ENCODE measurements around the gene TMEM45A.

DNA sequence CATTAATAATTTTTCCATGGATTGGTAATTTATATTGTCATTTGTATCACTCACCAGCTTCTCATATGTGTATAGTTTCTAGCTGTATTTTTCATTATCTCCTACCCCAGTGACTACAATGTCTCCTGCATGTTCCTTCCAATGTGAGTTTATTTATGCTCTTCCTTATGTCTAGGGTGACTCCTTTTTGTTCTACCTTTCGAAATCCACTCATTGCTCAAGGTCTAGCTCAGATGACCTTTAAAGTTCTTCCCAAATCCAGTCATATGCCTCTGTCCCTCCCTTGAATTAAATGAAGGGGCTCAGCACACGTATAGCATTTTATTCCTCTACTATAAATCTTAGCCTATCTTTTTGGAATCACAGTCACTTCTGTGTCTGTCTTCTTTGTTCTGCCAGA is 53.0 kb downstream of the TMEM45A start:
- TF ChIP-seq POLR2A (IDR thresholded peaks at IDR 0.05; ENCODE audit: low read depth, low read length) (no peak), FOS (IDR thresholded peaks at IDR 0.05; ENCODE audit: borderline replicate concordance, insufficient read depth, low read length) (no peak)
- TF ChIP-seq, protein P1, sequence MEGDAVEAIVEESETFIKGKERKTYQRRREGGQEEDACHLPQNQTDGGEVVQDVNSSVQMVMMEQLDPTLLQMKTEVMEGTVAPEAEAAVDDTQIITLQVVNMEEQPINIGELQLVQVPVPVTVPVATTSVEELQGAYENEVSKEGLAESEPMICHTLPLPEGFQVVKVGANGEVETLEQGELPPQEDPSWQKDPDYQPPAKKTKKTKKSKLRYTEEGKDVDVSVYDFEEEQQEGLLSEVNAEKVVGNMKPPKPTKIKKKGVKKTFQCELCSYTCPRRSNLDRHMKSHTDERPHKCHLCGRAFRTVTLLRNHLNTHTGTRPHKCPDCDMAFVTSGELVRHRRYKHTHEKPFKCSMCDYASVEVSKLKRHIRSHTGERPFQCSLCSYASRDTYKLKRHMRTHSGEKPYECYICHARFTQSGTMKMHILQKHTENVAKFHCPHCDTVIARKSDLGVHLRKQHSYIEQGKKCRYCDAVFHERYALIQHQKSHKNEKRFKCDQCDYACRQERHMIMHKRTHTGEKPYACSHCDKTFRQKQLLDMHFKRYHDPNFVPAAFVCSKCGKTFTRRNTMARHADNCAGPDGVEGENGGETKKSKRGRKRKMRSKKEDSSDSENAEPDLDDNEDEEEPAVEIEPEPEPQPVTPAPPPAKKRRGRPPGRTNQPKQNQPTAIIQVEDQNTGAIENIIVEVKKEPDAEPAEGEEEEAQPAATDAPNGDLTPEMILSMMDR (IDR thresholded peaks at IDR 0.05; ENCODE audit: extremely low read depth in 1 of 2, insufficient read depth in 1 of 2, low read depth in 1 of 2, low read length in 2 of 2) = no peak
- TF ChIP-seq, protein P2, sequence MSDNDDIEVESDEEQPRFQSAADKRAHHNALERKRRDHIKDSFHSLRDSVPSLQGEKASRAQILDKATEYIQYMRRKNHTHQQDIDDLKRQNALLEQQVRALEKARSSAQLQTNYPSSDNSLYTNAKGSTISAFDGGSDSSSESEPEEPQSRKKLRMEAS (IDR thresholded peaks at IDR 0.05; ENCODE audit: insufficient read depth, insufficient read length) = no peak
